ENCODE data around the gene PEPD. TPM values are rescaled to one million over a fixed set of nuclear protein-coding genes. Genes with fewer than 3 reads are reported as not detected.
"Not testable (repeated sequence)": the region's sequence is repeated elsewhere in the genome, so short reads cannot be mapped to it uniquely, and the experiment has no call there.

The PEPD gene
- 112 TPM for total RNA-seq

- TF ChIP-seq CTCF (IDR thresholded peaks at IDR 0.05): no peak
- Histone ChIP-seq H3K4me1 (peaks cover 4 to 7% of the 10 kb centered on the region in 2 donors), H3K9me3 (no peaks in the 10 kb centered on the region), H3K27ac (peak within 1 kb of the TSS in 1 of 2 donors; percentile 4), H3K36me3 (no peaks in the 10 kb centered on the region), H3K27me3 (no peaks in the 10 kb centered on the region), H3K4me3 (peak within 1 kb of the TSS; percentile 60 to 89)
- peak; percentile 60 to 95 for DNase-seq (ENCODE audit: low spot score in 2 of 2)
- intact Hi-C loops (cut with DNase I): loop anchor here (1.0 to 10.0 kb wide), 5 partner anchors 148 to 847 kb away; partner anchors contain the start of genes ANKRD27, CEBPG, CEP89 and FAAP24
These were observed at the start of gene PEPD for GRCh38 chr19:33521480-33522370. Gene PEPD (minus strand): TSS chr19:33521791. CDS start chr19:33521760, 31 bp downstream.

- Histone ChIP-seq H3K4me3 (no peak overlapping the region), H3K27me3 (no peaks in the 10 kb centered on the region), H3K27ac (no peak overlapping the region), H3K9me3 (no peaks in the 10 kb centered on the region), H3K36me3 (no peaks in the 10 kb centered on the region), H3K4me1 (no peaks in the 10 kb centered on the region)
- intact Hi-C loops (cut with DNase I): no loop called here
- no peak for TF ChIP-seq CTCF (IDR thresholded peaks at IDR 0.05)
- DNase-seq (ENCODE audit: low spot score in 2 of 2): no peak
These were observed 48.2 kb upstream of the PEPD start for GRCh38 chr19:33569821-33570220.

GRCh38 chr19:33568706-33569105 lies 47.1 kb upstream of the PEPD start:
- no peaks in the 10 kb centered on the region for H3K4me1 ChIP-seq
- H3K4me3 ChIP-seq: no peak overlapping the region
- DNase-seq (ENCODE audit: low spot score in 2 of 2): no peak
- H3K36me3 ChIP-seq: no peaks in the 10 kb centered on the region
- H3K9me3 ChIP-seq: no peaks in the 10 kb centered on the region
- no peak for TF ChIP-seq CTCF (IDR thresholded peaks at IDR 0.05)
- intact Hi-C loops (cut with DNase I): no loop called here
- no peaks in the 10 kb centered on the region for H3K27me3 ChIP-seq
- H3K27ac ChIP-seq: no peak overlapping the region

- Histone ChIP-seq H3K4me1 (no peaks in the 10 kb centered on the region), H3K36me3 (no peaks in the 10 kb centered on the region), H3K27ac (no peak overlapping the region), H3K27me3 (no peaks in the 10 kb centered on the region), H3K4me3 (no peak overlapping the region), H3K9me3 (no peaks in the 10 kb centered on the region)
- intact Hi-C loops (cut with DNase I): no loop called here
- no peak for TF ChIP-seq CTCF (IDR thresholded peaks at IDR 0.05)
- no peak for DNase-seq (ENCODE audit: low spot score in 2 of 2)
These were observed 43.3 kb upstream of the PEPD start for GRCh38 chr19:33564836-33565338.

GRCh38 chr19:33562636-33563035 lies 41.0 kb upstream of the PEPD start:
- Histone ChIP-seq H3K4me3 (no peak overlapping the region), H3K27me3 (no peaks in the 10 kb centered on the region), H3K4me1 (no peaks in the 10 kb centered on the region), H3K9me3 (no peaks in the 10 kb centered on the region), H3K27ac (no peak overlapping the region), H3K36me3 (no peaks in the 10 kb centered on the region)
- intact Hi-C loops (cut with DNase I): no loop called here
- TF ChIP-seq CTCF (IDR thresholded peaks at IDR 0.05): no peak
- DNase-seq (ENCODE audit: low spot score in 2 of 2): no peak

GRCh38 chr19:33561666-33562065 lies 40.1 kb upstream of the PEPD start:
- H3K4me3 ChIP-seq; H3K4me1 ChIP-seq; H3K9me3 ChIP-seq; DNase-seq (ENCODE audit: low spot score in 2 of 2); H3K27me3 ChIP-seq; intact Hi-C loops (cut with DNase I); H3K27ac ChIP-seq; H3K36me3 ChIP-seq: not testable (repeated sequence)
